Activated T-cell treated with anti-CD3 and anti-CD28 coated beads, Interleukin-2, amount 50 U/mL, for 72 hours (primary cell): ENCODE measurements around the gene AIG1. TPM values are rescaled to one million over a fixed set of nuclear protein-coding genes. Genes with fewer than 3 reads are reported as not detected.
"Not testable (repeated sequence)": the region's sequence is repeated elsewhere in the genome, so short reads cannot be mapped to it uniquely, and the experiment has no call there.

ENCODE experiments used
- ATAC-seq, 2 donors: fragments of 150-1000 bp; cut with Tn5 transposase; replicated peaks in 1 of 2; 2 replicates each; pipeline ENCODE4 v1.10.0; 2021; ENCODE audit warnings: moderate library complexity in 2 of 2, mild to moderate bottlenecking in 1 of 2
- DNase-seq, 2 donors: peaks; one replicate each; pipeline ENCODE4 v3.0.0; 2021 to 2022; ENCODE audit warnings: mixed read lengths in 1 of 2
- H3K27ac Mint-ChIP-seq: one replicate; pipeline ENCODE4 v1.8.0; 2022; ENCODE audit warnings: mild to moderate bottlenecking, moderate library complexity, mixed read lengths
- H3K27me3 Mint-ChIP-seq: one replicate; pipeline ENCODE4 v1.8.0; 2022; ENCODE audit warnings: low read depth, mixed read lengths
- H3K36me3 Mint-ChIP-seq, 2 donors: one replicate each; pipeline ENCODE4 v1.8.0; 2022; ENCODE audit warnings: mixed read lengths in 2 of 2, mild to moderate bottlenecking in 1 of 2; ENCODE audit not compliant: insufficient read depth in 2 of 2
- H3K4me1 Mint-ChIP-seq: one replicate; pipeline ENCODE4 v1.8.0; 2022; ENCODE audit warnings: low read depth, mixed read lengths
- H3K4me3 Mint-ChIP-seq, 2 donors: one replicate each; pipeline ENCODE4 v1.8.0; 2022; ENCODE audit warnings: mild to moderate bottlenecking in 2 of 2, mixed read lengths in 2 of 2, moderate library complexity in 2 of 2
- H3K9me3 Mint-ChIP-seq, 2 donors: one replicate each; pipeline ENCODE4 v1.8.0; 2022; ENCODE audit warnings: mixed read lengths in 2 of 2
- total RNA-seq, 2 donors: library from RNA; stranded (reverse); gene quantifications; one replicate each; pipeline ENCODE4 v1.2.3, GENCODE V29; 2022

The AIG1 gene
- total RNA-seq, 2 donors from 2014 or later, result 23.8 to 28.2 TPM

- H3K9me3 Mint-ChIP-seq, H3K4me3 Mint-ChIP-seq, ATAC-seq, H3K27ac Mint-ChIP-seq, H3K36me3 Mint-ChIP-seq, H3K27me3 Mint-ChIP-seq, H3K4me1 Mint-ChIP-seq, DNase-seq: not testable (repeated sequence)
These were observed 26.6 kb downstream of the AIG1 start for GRCh38 chr6:143087335-143087734.

- H3K27me3 Mint-ChIP-seq, result no peaks in the 10 kb centered on the region
- no peaks in the 10 kb centered on the region for H3K36me3 Mint-ChIP-seq
- H3K4me1 Mint-ChIP-seq, result peaks cover 10% of the 10 kb centered on the region
- H3K9me3 Mint-ChIP-seq, result no peaks in the 10 kb centered on the region
- no peak overlapping the region for H3K4me3 Mint-ChIP-seq
- DNase-seq, result no peak
- ATAC-seq, result no peak
- H3K27ac Mint-ChIP-seq, result no peak overlapping the region
These were observed 27.2 kb downstream of the AIG1 start for GRCh38 chr6:143087856-143088255.

- Mint-ChIP-seq H3K4me1 (peaks cover 16% of the 10 kb centered on the region), H3K9me3 (no peaks in the 10 kb centered on the region), H3K27me3 (no peaks in the 10 kb centered on the region), H3K4me3 (no peak overlapping the region), H3K36me3 (peaks cover 0 to 2% of the 10 kb centered on the region in 2 donors), H3K27ac (no peak overlapping the region)
- ATAC-seq (peak; percentile 28 to 58), DNase-seq (no peak)
These were observed 29.8 kb downstream of the AIG1 start for GRCh38 chr6:143090314-143091044.

GRCh38 chr6:143092768-143093167 lies 32.1 kb downstream of the AIG1 start:
- Mint-ChIP-seq H3K36me3 (peaks cover 0 to 2% of the 10 kb centered on the region in 2 donors), H3K4me1 (peaks cover 16% of the 10 kb centered on the region), H3K27me3 (no peaks in the 10 kb centered on the region), H3K27ac (no peak overlapping the region), H3K4me3 (no peak overlapping the region), H3K9me3 (no peaks in the 10 kb centered on the region)
- no peak for DNase-seq
- ATAC-seq, result no peak

- Mint-ChIP-seq H3K4me1 (peaks cover 16% of the 10 kb centered on the region), H3K4me3 (no peak overlapping the region), H3K27ac (no peak overlapping the region), H3K9me3 (no peaks in the 10 kb centered on the region), H3K36me3 (peaks cover 0 to 2% of the 10 kb centered on the region in 2 donors), H3K27me3 (no peaks in the 10 kb centered on the region)
- ATAC-seq (no peak), DNase-seq (no peak)
These were observed 32.6 kb downstream of the AIG1 start for GRCh38 chr6:143093290-143093689.

GRCh38 chr6:143096403-143096802 lies 35.7 kb downstream of the AIG1 start:
- ATAC-seq, result no peak
- no peak overlapping the region for H3K27ac Mint-ChIP-seq
- no peak for DNase-seq

GRCh38 chr6:143097224-143097795 lies 36.6 kb downstream of the AIG1 start:
- peak; percentile 70 to 96 for ATAC-seq

More at GRCh38 chr6:143096403-143096802, 35.7 kb downstream of the AIG1 start:
- Mint-ChIP-seq H3K27me3 (no peaks in the 10 kb centered on the region), H3K4me3 (no peak overlapping the region), H3K4me1 (peaks cover 6% of the 10 kb centered on the region), H3K36me3 (peaks cover 0 to 2% of the 10 kb centered on the region in 2 donors), H3K9me3 (no peaks in the 10 kb centered on the region)

GRCh38 chr6:143098054-143098671 lies 37.5 kb downstream of the AIG1 start:
- Mint-ChIP-seq H3K27me3 (no peaks in the 10 kb centered on the region), H3K36me3 (peaks cover 0 to 2% of the 10 kb centered on the region in 2 donors), H3K9me3 (no peaks in the 10 kb centered on the region), H3K27ac (no peak overlapping the region), H3K4me3 (no peak overlapping the region), H3K4me1 (peaks cover 6% of the 10 kb centered on the region)
- DNase-seq (no peak), ATAC-seq (no peak)

More at GRCh38 chr6:143097224-143097795, 36.6 kb downstream of the AIG1 start:
- H3K4me3 Mint-ChIP-seq, result no peak overlapping the region
- H3K27me3 Mint-ChIP-seq, result no peaks in the 10 kb centered on the region
- H3K27ac Mint-ChIP-seq, result no peak overlapping the region
- peak in 1 of 2 donors; percentile 5 for DNase-seq
- H3K36me3 Mint-ChIP-seq, result peaks cover 0 to 2% of the 10 kb centered on the region in 2 donors
- peaks cover 6% of the 10 kb centered on the region for H3K4me1 Mint-ChIP-seq
- no peaks in the 10 kb centered on the region for H3K9me3 Mint-ChIP-seq

- H3K4me1 Mint-ChIP-seq, result peaks cover 6% of the 10 kb centered on the region
- H3K36me3 Mint-ChIP-seq, result no peaks in the 10 kb centered on the region
- DNase-seq, result no peak
- ATAC-seq, result no peak
- H3K9me3 Mint-ChIP-seq, result peaks cover 0 to 2% of the 10 kb centered on the region in 2 donors
- peak overlapping the region; percentile 39 for H3K27ac Mint-ChIP-seq
- H3K4me3 Mint-ChIP-seq, result no peak overlapping the region
- no peaks in the 10 kb centered on the region for H3K27me3 Mint-ChIP-seq
These were observed 39.0 kb downstream of the AIG1 start for GRCh38 chr6:143099647-143100046.

- no peak overlapping the region for H3K27ac Mint-ChIP-seq
- H3K36me3 Mint-ChIP-seq, result no peaks in the 10 kb centered on the region
- DNase-seq (no peak), ATAC-seq (no peak)
- H3K4me1 Mint-ChIP-seq, result peaks cover 6% of the 10 kb centered on the region
- H3K27me3 Mint-ChIP-seq, result no peaks in the 10 kb centered on the region
- no peak overlapping the region for H3K4me3 Mint-ChIP-seq
- peaks cover 0 to 2% of the 10 kb centered on the region in 2 donors for H3K9me3 Mint-ChIP-seq
These were observed 39.7 kb downstream of the AIG1 start for GRCh38 chr6:143100429-143100828.

GRCh38 chr6:143103916-143104315 lies 43.2 kb downstream of the AIG1 start:
- no peaks in the 10 kb centered on the region for H3K27me3 Mint-ChIP-seq
- DNase-seq (no peak), ATAC-seq (no peak)
- H3K27ac Mint-ChIP-seq, result no peak overlapping the region
- H3K4me3 Mint-ChIP-seq, result no peak overlapping the region
- peaks cover 0 to 2% of the 10 kb centered on the region in 2 donors for H3K9me3 Mint-ChIP-seq
- H3K4me1 Mint-ChIP-seq, result peaks cover 6% of the 10 kb centered on the region
- H3K36me3 Mint-ChIP-seq, result no peaks in the 10 kb centered on the region

GRCh38 chr6:143107440-143107839 lies 46.8 kb downstream of the AIG1 start:
- Mint-ChIP-seq H3K4me3 (no peak overlapping the region), H3K27me3 (no peaks in the 10 kb centered on the region), H3K4me1 (peaks cover 16% of the 10 kb centered on the region), H3K27ac (no peak overlapping the region), H3K9me3 (peaks cover 0 to 2% of the 10 kb centered on the region in 2 donors), H3K36me3 (peaks cover 0 to 2% of the 10 kb centered on the region in 2 donors)
- ATAC-seq, result no peak
- DNase-seq, result no peak
